ENCODE results near the gene SPTAN1.

The SPTAN1 gene

DNA sequence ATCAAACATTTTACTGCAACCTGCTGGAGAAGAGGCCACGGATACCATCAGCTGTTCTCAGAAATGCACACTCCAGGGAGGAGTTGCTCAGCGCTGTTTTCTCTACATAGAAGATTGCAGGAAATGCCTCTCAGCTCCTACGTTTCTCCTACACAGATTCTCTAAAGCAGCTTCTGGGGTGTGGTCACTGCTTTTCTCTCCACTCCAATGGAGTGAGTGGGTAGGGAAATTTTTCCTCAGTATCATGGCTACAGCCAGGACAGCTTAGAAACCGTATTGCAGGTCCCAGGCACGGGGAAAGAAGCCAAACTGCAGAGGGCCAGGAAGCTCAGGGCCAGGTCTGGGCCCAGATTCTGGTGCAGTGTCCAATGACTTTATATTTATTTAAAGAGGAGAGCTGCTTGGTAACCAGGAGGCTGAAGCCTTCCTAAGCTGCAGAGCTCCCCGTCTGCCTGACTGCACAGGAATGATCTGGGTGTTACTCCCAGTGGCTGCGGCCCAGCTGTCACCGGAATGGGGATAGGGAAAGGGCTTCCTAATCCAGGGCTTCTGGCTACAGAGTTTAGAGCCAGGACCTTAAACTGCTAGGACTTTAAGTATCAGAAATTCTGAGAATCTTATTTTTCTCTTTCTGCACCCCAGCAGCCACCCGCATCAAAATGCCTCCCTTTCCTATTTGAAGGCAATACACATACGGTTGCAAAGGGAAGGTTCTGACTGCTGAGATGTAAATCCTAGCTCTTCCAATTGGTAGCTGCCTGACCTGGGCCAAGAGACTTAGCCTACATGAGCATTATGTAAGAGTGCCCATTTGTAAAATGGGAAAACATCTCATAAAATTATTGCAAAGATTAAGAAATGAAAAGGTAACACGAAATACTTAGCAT is 1.4 kb upstream of the SPTAN1 start:
- no peak for ATAC-seq
- TF ChIP-seq, protein P1, sequence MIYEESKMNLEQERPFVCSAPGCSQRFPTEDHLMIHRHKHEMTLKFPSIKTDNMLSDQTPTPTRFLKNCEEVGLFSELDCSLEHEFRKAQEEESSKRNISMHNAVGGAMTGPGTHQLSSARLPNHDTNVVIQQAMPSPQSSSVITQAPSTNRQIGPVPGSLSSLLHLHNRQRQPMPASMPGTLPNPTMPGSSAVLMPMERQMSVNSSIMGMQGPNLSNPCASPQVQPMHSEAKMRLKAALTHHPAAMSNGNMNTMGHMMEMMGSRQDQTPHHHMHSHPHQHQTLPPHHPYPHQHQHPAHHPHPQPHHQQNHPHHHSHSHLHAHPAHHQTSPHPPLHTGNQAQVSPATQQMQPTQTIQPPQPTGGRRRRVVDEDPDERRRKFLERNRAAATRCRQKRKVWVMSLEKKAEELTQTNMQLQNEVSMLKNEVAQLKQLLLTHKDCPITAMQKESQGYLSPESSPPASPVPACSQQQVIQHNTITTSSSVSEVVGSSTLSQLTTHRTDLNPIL (CRISPR knock-in tag; IDR thresholded peaks at IDR 0.05; ENCODE audit: low read depth), result no peak
- no peak for TF ChIP-seq ZFP30 (CRISPR knock-in tag; IDR thresholded peaks at IDR 0.05)
- no peak for TF ChIP-seq ZNF565 (CRISPR knock-in tag; conservative IDR thresholded peaks at IDR 0.05; ENCODE audit: low read depth)
- TF ChIP-seq BACH2 (CRISPR knock-in tag; IDR thresholded peaks at IDR 0.05; ENCODE audit: borderline replicate concordance), result no peak
- no peak for TF ChIP-seq TOX (CRISPR knock-in tag; IDR thresholded peaks at IDR 0.05; ENCODE audit: borderline replicate concordance)
- TF ChIP-seq, protein P2, sequence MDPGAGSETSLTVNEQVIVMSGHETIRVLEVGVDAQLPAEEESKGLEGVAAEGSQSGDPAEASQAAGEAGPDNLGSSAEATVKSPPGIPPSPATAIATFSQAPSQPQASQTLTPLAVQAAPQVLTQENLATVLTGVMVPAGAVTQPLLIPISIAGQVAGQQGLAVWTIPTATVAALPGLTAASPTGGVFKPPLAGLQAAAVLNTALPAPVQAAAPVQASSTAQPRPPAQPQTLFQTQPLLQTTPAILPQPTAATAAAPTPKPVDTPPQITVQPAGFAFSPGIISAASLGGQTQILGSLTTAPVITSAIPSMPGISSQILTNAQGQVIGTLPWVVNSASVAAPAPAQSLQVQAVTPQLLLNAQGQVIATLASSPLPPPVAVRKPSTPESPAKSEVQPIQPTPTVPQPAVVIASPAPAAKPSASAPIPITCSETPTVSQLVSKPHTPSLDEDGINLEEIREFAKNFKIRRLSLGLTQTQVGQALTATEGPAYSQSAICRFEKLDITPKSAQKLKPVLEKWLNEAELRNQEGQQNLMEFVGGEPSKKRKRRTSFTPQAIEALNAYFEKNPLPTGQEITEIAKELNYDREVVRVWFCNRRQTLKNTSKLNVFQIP (CRISPR knock-in tag; IDR thresholded peaks at IDR 0.05; ENCODE audit: borderline replicate concordance, low read depth), result no peak
- TF ChIP-seq, protein P3, sequence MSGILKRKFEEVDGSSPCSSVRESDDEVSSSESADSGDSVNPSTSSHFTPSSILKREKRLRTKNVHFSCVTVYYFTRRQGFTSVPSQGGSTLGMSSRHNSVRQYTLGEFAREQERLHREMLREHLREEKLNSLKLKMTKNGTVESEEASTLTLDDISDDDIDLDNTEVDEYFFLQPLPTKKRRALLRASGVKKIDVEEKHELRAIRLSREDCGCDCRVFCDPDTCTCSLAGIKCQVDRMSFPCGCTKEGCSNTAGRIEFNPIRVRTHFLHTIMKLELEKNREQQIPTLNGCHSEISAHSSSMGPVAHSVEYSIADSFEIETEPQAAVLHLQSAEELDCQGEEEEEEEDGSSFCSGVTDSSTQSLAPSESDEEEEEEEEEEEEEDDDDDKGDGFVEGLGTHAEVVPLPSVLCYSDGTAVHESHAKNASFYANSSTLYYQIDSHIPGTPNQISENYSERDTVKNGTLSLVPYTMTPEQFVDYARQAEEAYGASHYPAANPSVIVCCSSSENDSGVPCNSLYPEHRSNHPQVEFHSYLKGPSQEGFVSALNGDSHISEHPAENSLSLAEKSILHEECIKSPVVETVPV (CRISPR knock-in tag; IDR thresholded peaks at IDR 0.05), result no peak
- no peak for TF ChIP-seq OSR1 (CRISPR knock-in tag; IDR thresholded peaks at IDR 0.05)
- TF ChIP-seq GLIS3 (CRISPR knock-in tag; IDR thresholded peaks at IDR 0.05), result no peak

DNA sequence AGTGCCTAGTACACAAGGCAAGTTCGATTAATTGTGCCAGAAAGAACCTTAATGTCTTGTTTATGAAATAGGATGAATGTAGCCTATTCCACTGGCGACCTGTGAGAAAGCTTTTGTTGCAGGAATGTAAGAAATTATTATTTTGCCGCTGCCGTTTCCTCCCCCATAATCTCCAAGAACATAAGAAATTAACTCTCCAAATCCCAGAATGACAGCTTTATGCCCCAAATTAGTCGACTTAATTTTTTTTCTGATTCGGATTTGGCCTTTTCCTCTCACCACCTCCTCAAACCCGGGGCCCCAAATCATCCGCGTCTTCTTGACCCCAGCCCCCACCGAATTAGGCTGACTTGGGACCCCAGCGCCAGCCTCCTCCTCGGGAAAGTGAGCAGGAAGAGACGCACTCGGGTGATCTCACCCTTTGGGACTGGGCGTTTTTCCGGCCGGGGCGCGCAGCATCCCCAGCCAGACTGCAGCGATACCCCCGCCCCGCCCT is 682 bp upstream of the SPTAN1 start:
- TF ChIP-seq, protein P2 (CRISPR knock-in tag; IDR thresholded peaks at IDR 0.05; ENCODE audit: borderline replicate concordance, low read depth), result no peak
- TF ChIP-seq, protein P4, sequence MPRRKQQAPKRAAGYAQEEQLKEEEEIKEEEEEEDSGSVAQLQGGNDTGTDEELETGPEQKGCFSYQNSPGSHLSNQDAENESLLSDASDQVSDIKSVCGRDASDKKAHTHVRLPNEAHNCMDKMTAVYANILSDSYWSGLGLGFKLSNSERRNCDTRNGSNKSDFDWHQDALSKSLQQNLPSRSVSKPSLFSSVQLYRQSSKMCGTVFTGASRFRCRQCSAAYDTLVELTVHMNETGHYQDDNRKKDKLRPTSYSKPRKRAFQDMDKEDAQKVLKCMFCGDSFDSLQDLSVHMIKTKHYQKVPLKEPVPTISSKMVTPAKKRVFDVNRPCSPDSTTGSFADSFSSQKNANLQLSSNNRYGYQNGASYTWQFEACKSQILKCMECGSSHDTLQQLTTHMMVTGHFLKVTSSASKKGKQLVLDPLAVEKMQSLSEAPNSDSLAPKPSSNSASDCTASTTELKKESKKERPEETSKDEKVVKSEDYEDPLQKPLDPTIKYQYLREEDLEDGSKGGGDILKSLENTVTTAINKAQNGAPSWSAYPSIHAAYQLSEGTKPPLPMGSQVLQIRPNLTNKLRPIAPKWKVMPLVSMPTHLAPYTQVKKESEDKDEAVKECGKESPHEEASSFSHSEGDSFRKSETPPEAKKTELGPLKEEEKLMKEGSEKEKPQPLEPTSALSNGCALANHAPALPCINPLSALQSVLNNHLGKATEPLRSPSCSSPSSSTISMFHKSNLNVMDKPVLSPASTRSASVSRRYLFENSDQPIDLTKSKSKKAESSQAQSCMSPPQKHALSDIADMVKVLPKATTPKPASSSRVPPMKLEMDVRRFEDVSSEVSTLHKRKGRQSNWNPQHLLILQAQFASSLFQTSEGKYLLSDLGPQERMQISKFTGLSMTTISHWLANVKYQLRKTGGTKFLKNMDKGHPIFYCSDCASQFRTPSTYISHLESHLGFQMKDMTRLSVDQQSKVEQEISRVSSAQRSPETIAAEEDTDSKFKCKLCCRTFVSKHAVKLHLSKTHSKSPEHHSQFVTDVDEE (CRISPR knock-in tag; IDR thresholded peaks at IDR 0.05), result no peak
- TF ChIP-seq OSR1 (CRISPR knock-in tag; IDR thresholded peaks at IDR 0.05) (no peak), ZNF70 (CRISPR knock-in tag; IDR thresholded peaks at IDR 0.05) (no peak), PPARA (CRISPR knock-in tag; IDR thresholded peaks at IDR 0.05; ENCODE audit: borderline replicate concordance) (no peak), GLIS3 (CRISPR knock-in tag; IDR thresholded peaks at IDR 0.05) (no peak)
- TF ChIP-seq, protein P1 (CRISPR knock-in tag; IDR thresholded peaks at IDR 0.05; ENCODE audit: low read depth), result no peak
- ATAC-seq, result no peak; the same call in 2 of the 3 replicates

DNA sequence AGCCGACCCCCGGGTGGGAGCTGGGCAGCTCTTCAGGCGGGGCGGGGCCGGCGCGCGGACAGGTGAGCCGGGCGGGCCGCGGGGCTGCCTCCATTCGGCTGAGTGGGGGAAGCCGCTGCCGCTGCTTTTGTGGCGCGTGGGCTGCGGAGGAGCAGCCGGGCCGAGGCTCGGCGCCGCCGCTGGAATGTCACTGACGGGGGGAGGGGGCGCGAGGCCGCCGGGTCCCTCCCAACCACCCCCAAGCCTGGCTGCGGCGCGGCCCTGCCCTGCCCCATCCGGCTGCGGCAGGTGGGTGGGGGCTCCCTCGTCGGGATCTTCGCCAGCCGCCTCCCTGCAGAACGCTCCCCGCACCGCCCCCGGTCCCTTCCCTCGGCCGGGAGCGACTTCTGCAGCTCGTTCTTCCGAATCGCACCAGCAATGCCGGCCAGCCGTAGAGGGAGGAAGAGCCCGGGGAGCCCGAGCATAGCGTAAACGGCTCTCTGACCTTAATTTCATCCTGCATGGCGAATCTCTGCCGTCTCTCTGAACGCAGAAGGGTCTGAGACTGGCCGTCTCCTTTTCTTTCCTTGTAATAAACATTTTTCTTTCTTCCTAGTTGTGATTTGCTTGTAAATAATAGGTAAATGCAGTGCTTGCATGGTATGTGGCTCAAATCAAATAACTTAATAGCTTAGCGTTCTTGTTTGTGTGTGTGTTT is 505 bp downstream of the SPTAN1 start:
- ATAC-seq, result peak; percentile 10
- TF ChIP-seq ZNF70 (CRISPR knock-in tag; IDR thresholded peaks at IDR 0.05) (no peak), ZC3H10 (CRISPR knock-in tag; IDR thresholded peaks at IDR 0.05) (no peak), OSR1 (CRISPR knock-in tag; IDR thresholded peaks at IDR 0.05) (no peak), ESRRG (CRISPR knock-in tag; IDR thresholded peaks at IDR 0.05) (no peak), PPARA (CRISPR knock-in tag; IDR thresholded peaks at IDR 0.05; ENCODE audit: borderline replicate concordance) (no peak), RARB (CRISPR knock-in tag; IDR thresholded peaks at IDR 0.05) (no peak), GLIS3 (CRISPR knock-in tag; IDR thresholded peaks at IDR 0.05) (no peak), TCF4 (CRISPR knock-in tag; IDR thresholded peaks at IDR 0.05; ENCODE audit: borderline replicate concordance) (no peak)
- TF ChIP-seq, protein P1 (CRISPR knock-in tag; IDR thresholded peaks at IDR 0.05; ENCODE audit: low read depth), result no peak
- TF ChIP-seq, protein P4 (CRISPR knock-in tag; IDR thresholded peaks at IDR 0.05), result no peak; the same call in 1 of the 2 replicates
- TF ChIP-seq, protein P3 (CRISPR knock-in tag; IDR thresholded peaks at IDR 0.05), result no peak

Data from SK-N-SH treated with all-trans-retinoic acid at 6 μM for 48 hours (cell line).